HCT116 (cell line): ENCODE measurements around the gene VSIG4. TPM values are rescaled to one million over a fixed set of nuclear protein-coding genes. Genes with fewer than 3 reads are reported as not detected.

Source experiments
- ATAC-seq: fragments of 200-7000 bp; cut with Tn5 transposase; 2 replicates; pipeline ENCODE4 v1.9.1; 2020; ENCODE audit warnings: mild to moderate bottlenecking, moderate library complexity
- BruUV-seq: library from RNA; stranded (reverse); fragments of 400-500 nt; replicated peaks from 2 replicates; lab custom pipeline; 2021; lab: Mats Ljungman, UMichigan
- CTCF ChIA-PET: fragments of 300-600 bp; sonication (Branson Sonifier 250); formaldehyde crosslinking; loops from one replicate; lab custom pipeline; 2021; ENCODE audit warnings: antibody characterized with exemption; lab: Charles Lee
- POLR2A ChIA-PET: fragments of 300-600, 350-600 bp; sonication (Branson Sonifier 250); formaldehyde crosslinking; loops from one replicate; lab custom pipeline; 2021; ENCODE audit warnings: antibody characterized with exemption; lab: Charles Lee
- RAD21 ChIA-PET, 2 experiments: fragments of 300-600 bp; sonication (Branson Sonifier 250); formaldehyde crosslinking; loops; one replicate each; lab custom pipeline; 2023; ENCODE audit warnings: low total read pairs in 2 of 2; ENCODE audit not compliant: uncharacterized antibody in 2 of 2, unreplicated experiment in 2 of 2, low non-redundant PET in 1 of 2; lab: Charles Lee
- DNase-seq: peaks from one replicate; pipeline ENCODE4 v3.0.0-alpha.2; 2010; ENCODE audit warnings: low read depth, low spot score
- H2AFZ ChIP-seq: fragments of 200-600 bp; shearing (Covaris generic), sonication (generic); 2 replicates; pipeline ENCODE4 v1.6.1; 2017; ENCODE audit warnings: low read depth, mixed run types, mixed read lengths, antibody characterized with exemption, low read length; ENCODE audit not compliant: poor library complexity, severe bottlenecking
- H3K27ac ChIP-seq: 2 replicates; pipeline ENCODE4 v1.5.1; 2012; ENCODE audit warnings: low read depth, low read length
- H3K27me3 ChIP-seq: fragments of 200-600 bp; sonication (generic); 2 replicates; pipeline ENCODE4 v1.6.1; 2016; ENCODE audit warnings: mixed run types, low read length, mixed read lengths; ENCODE audit not compliant: insufficient read depth
- H3K36me3 ChIP-seq, 2 experiments: fragments of 200-500 bp in 1 of 2; fragments of 200-600 bp in 1 of 2; sonication (Bioruptor generic) in 1 of 2; sonication (generic) in 1 of 2; 2 replicates each; pipeline versions ENCODE4 v1.5.1 to v1.6.1; 2014 to 2016; ENCODE audit warnings: low read length in 2 of 2, inconsistent platforms in 1 of 2, mixed read lengths in 1 of 2, mixed run types in 1 of 2; ENCODE audit not compliant: insufficient read depth in 2 of 2, control insufficient read depth in 1 of 2
- H3K4me1 ChIP-seq, 2 experiments: fragments of 200-600 bp in 1 of 2; sonication (generic) in 1 of 2; 2 replicates each; pipeline versions ENCODE4 v1.5.1 to v1.6.1; 2012 to 2017; ENCODE audit warnings: low read length in 2 of 2, inconsistent platforms in 1 of 2, mild to moderate bottlenecking in 1 of 2, mixed read lengths in 1 of 2, mixed run types in 1 of 2, moderate library complexity in 1 of 2; ENCODE audit not compliant: insufficient read depth in 2 of 2, control insufficient read depth in 1 of 2
- H3K4me2 ChIP-seq: fragments of 200-600 bp; sonication (generic); 2 replicates; pipeline ENCODE4 v1.6.1; 2017; ENCODE audit warnings: mixed run types, low read length, mixed read lengths
- H3K4me3 ChIP-seq, 2 experiments: fragments of 200-600 bp in 1 of 2; sonication (generic) in 1 of 2; replicated peaks in 1 of 2; 2 replicates each; pipeline ENCODE4 v1.5.1; 2011 to 2016; ENCODE audit warnings: low read length in 2 of 2, control low read depth in 1 of 2, low read depth in 1 of 2, mild to moderate bottlenecking in 1 of 2, mixed read lengths in 1 of 2, mixed run types in 1 of 2
- H3K79me2 ChIP-seq: fragments of 200-600 bp; sonication (generic); 2 replicates; pipeline ENCODE4 v1.6.1; 2017; ENCODE audit warnings: mild to moderate bottlenecking, mixed run types, low read length, moderate library complexity, mixed read lengths; ENCODE audit not compliant: insufficient read depth
- H3K9ac ChIP-seq: fragments of 200-600 bp; sonication (generic); 2 replicates; pipeline ENCODE4 v1.6.1; 2016; ENCODE audit warnings: low read length, mixed read lengths
- H3K9me2 ChIP-seq: fragments of 200-600 bp; sonication (generic), shearing (Covaris generic); 2 replicates; pipeline ENCODE4 v1.6.1; 2017; ENCODE audit warnings: mixed run types, mild to moderate bottlenecking, moderate library complexity; ENCODE audit not compliant: insufficient read depth
- H3K9me3 ChIP-seq, 2 experiments: fragments of 200-500 bp in 1 of 2; fragments of 200-600 bp in 1 of 2; sonication (Bioruptor generic) in 1 of 2; sonication (generic) in 1 of 2; 2 replicates each; pipeline ENCODE4 v1.6.1; 2014 to 2017; ENCODE audit warnings: low read length in 2 of 2, mixed read lengths in 2 of 2, inconsistent platforms in 1 of 2, low read depth in 1 of 2, mild to moderate bottlenecking in 1 of 2, mixed run types in 1 of 2, moderate library complexity in 1 of 2; ENCODE audit not compliant: control insufficient read depth in 1 of 2, insufficient read depth in 1 of 2
- H4K20me1 ChIP-seq: fragments of 200-600 bp; sonication (generic), shearing (Covaris generic); 2 replicates; pipeline ENCODE4 v1.6.1; 2017; ENCODE audit warnings: mixed run types, mild to moderate bottlenecking, moderate library complexity; ENCODE audit not compliant: insufficient read depth
- CBX3 ChIP-seq: IDR thresholded peaks from 2 replicates; pipeline ENCODE4 v1.6.1; 2012; ENCODE audit warnings: low read depth
- CEBPB ChIP-seq: IDR thresholded peaks from 2 replicates; pipeline ENCODE4 v1.6.1; 2012; ENCODE audit warnings: low read depth
- EZH2 ChIP-seq: fragments of 200-600 bp; sonication (generic); IDR thresholded peaks from 2 replicates; pipeline ENCODE4 v1.6.1; 2017; ENCODE audit warnings: antibody characterized with exemption, mixed run types
- FOSL1 ChIP-seq: IDR thresholded peaks from 2 replicates; pipeline ENCODE4 v1.6.1; 2012; ENCODE audit warnings: low read depth
- JUND ChIP-seq: IDR thresholded peaks from 2 replicates; pipeline ENCODE4 v1.6.1; 2012
- MAX ChIP-seq: IDR thresholded peaks from 2 replicates; pipeline ENCODE4 v1.6.1; 2012
- POLR2A ChIP-seq: IDR thresholded peaks from 2 replicates; pipeline ENCODE4 v1.7.0; 2011; ENCODE audit warnings: borderline replicate concordance; ENCODE audit not compliant: insufficient read depth, insufficient read length; ENCODE audit errors: extremely low read depth
- POLR2AphosphoS5 ChIP-seq: IDR thresholded peaks from 2 replicates; pipeline ENCODE4 v1.6.1; 2011; ENCODE audit warnings: mild to moderate bottlenecking, low read depth, low read length, moderate library complexity
- RAD21 ChIP-seq: IDR thresholded peaks from 2 replicates; pipeline ENCODE4 v1.6.1; 2012; ENCODE audit warnings: low read depth, mild to moderate bottlenecking
- REST ChIP-seq: IDR thresholded peaks from 2 replicates; pipeline ENCODE4 v1.6.1; 2012; ENCODE audit warnings: low read depth
- SIN3A ChIP-seq: IDR thresholded peaks from 2 replicates; pipeline ENCODE4 v1.6.1; 2012; ENCODE audit warnings: low read depth
- SP1 ChIP-seq: IDR thresholded peaks from 2 replicates; pipeline ENCODE4 v1.6.1; 2012; ENCODE audit warnings: low read depth
- TCF7L2 ChIP-seq: IDR thresholded peaks from 2 replicates; pipeline ENCODE4 v1.7.0; 2011; ENCODE audit warnings: borderline replicate concordance, inconsistent platforms; ENCODE audit not compliant: insufficient read depth, insufficient read length; ENCODE audit errors: extremely low read depth
- ZFX ChIP-seq: fragments of 450-650 bp; IDR thresholded peaks from 2 replicates; pipeline ENCODE4 v1.6.1; 2017
- ZNF274 ChIP-seq: fragments of 200-500 bp; sonication (Bioruptor generic); IDR thresholded peaks from 2 replicates; pipeline ENCODE4 v1.6.1; 2014; ENCODE audit warnings: mild to moderate bottlenecking, low read depth, low read length, inconsistent platforms
- intact Hi-C: fragments of 100-400 bp; cut with micrococcal nuclease; formaldehyde crosslinking; loops from 2 replicates; pipeline ENCODE4 v1.10.0; 2022
- total RNA-seq: library from RNA; stranded (reverse); gene quantifications from one replicate; pipeline ENCODE4 v1.2.1, GENCODE V29; 2021; ENCODE audit not compliant: unreplicated experiment

VSIG4 gene
- total RNA-seq, 1 experiment from 2014 or later, result 0.59 TPM

- Histone ChIP-seq H3K79me2 (no peaks in the 10 kb centered on the region), H3K36me3 (no peaks in the 10 kb centered on the region), H3K4me1 (no peaks in the 10 kb centered on the region), H3K9ac (no peak overlapping the region), H3K27ac (no peak overlapping the region), H3K9me3 (no peaks in the 10 kb centered on the region), H3K4me3 (no peak overlapping the region), H4K20me1 (no peaks in the 10 kb centered on the region)
- ATAC-seq (no peak), DNase-seq (no peak)
- BruUV-seq, result no TSS peak
- ChIA-PET POLR2A (no interaction called here), CTCF (no interaction called here)
- TF ChIP-seq CEBPB (no peak), EZH2 (no peak), FOSL1 (no peak), TCF7L2 (no peak), JUND (no peak), CBX3 (no peak), ZFX (no peak), REST (no peak), SIN3A (no peak), POLR2A (no peak), POLR2AphosphoS5 (no peak), MAX (no peak), RAD21 (no peak), SP1 (no peak), ZNF274 (no peak)
- TF ChIP-seq, all 23 proteins: peak for 0
- Histone ChIP-seq H2AFZ (no peak overlapping the region), H3K4me2 (no peak overlapping the region), H3K9me2 (no peaks in the 10 kb centered on the region), H3K27me3 (no peaks in the 10 kb centered on the region)
- intact Hi-C loops, result no loop called here
- RAD21 ChIA-PET, result no interaction called here
Measured at GRCh38 chrX:66002824-66003680, 36.8 kb downstream of the VSIG4 start.
